NOMO-1 treated with dmso at 0.1 percent for 144 hours (cell line): Measurements from ENCODE around the gene C19orf12.

Experiments used
- DNase-seq: peaks from one replicate; lab custom pipeline; 2025; ENCODE audit not compliant: unreplicated experiment; lab: John Stamatoyannopoulos, UW

C19orf12 gene

DNA sequence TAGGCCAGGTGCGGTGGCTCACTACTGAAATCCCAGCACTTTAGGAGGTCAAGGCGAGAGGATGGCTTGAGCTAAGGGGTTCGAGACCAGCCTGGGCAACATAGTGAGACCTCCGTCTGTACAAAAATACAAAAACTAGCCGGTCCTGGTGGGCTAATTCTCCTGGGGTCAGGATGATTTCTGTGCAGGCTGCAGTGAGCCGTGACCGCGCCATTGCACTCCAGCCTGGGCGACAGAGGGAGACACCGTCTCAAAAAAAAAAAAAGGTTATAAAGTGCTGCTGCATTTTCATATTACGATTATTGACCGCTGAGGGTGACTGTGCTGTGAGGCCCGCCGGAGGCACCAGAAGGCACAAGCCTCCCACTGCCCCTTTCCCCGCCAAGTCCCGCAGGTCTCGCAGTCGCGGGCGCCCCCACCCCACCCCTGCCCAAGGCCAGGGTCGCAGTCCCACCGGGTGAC, 50.3 kb downstream of the C19orf12 start:
- DNase-seq = no peak

DNA sequence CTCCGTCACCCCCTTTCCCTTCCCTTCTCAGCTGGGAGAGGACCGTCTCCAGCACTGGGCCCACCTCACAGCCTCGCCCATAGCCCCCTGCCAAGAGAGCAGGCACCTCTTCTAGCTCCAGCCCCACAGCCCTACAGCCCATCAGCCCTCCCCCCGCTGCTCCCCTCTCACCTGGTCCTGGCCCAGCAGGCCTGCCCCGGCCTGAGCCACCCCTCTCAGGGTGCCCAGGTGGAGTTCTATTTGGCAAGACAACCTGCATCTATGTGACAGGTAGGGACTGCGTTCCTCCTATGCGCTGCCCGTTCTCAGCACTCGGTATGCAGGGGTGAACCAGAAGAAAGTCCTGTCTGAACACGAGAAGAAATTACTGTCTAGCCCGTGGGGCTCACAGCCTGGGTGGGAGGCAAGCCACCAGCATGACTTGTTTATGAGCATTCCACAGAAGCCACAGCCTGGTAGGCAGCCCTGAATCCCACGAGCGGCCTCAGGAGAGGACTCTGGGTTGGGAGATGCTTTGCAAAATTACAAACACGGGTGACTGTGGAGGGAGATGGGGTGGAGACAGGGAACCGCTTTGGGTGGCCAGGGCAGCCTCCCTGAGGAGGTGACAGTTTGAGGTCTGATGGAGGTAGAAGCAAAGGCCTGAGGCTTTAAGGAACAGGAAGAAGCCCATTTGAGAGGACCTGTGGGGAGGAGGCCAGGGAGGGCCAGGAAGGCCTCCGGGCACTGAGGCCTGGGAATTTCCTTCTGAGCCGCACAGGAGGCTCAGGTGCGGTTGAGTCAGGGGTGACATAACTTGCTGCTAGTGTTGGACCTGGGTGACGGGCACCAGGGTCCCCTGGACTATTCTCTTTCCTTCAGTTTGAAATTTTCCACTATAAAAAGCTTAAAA, 51.0 kb downstream of the C19orf12 start:
- DNase-seq = no peak

DNA sequence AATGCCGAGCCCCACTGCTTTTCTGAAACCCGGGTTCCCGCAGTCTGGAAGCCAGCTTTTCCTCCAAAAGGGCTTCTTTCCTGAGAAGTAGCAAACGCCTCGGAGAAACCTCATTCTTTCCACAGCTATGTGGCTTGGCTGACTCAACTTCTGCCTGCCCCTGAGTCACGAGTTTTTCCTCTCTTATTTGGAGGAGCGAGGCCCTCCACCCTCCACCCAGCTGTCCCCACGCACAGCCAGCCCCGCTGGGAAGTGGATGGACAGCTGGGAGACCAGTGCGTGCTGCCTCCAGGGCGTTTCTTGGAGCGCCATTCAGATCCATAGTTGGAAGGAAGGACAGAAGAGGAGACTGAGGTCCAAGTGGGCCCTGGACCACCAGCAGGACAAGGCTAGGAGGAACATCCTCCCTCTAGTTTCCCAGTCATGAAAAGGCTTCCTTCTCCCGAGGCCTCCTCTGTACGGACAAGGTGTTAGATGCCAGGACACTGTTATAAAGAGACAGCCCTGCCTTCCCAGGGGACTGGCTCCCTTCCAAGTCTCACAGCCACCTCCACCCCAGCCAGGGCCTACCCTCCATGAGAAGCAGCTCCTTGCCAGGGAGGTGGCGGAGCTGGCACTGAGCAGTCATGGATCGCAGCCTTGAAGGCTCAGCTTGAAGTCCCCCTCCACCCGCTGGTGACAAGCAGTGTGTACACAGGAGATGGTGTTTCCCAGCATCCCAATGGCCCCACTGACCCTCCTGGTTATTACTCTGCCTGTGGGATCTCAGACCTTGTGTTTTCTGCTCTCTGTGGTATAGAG, 52.3 kb downstream of the C19orf12 start:
- no peak for DNase-seq

DNA sequence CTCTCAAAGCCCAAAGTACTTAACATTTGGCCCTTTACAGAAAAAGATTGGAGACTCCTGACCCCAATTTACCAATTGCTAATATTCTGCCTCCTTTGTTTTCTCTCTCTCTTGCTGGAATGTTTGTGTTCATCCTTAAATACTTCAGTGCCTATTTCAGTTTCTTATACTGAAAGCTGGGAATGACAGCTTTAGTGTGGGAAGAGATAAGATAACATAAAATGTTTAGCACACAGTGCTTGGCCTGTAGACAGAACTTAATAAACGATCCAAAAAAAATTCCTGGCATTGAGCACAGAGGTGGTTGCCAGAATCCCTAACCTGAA, 52.8 kb downstream of the C19orf12 start:
- no peak for DNase-seq

DNA sequence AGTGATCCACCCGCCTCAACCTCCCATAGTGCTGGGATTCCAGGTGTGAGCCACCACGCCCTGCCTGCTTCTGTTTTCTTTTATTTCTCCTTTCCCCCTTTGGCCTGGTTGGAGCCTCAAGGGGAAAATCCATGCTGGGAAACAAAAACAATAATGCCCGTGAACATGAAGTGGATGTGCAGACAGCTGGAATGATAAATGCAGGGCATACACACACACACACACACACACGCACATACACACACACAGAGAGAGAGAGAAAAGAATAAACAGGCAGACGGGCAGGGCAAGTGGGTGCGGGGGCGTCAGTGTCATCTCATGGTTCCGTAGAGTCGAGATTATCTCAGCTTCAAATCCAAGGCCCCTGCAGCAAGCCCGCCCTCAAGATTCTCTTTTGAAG, 54.2 kb downstream of the C19orf12 start:
- DNase-seq = no peak

DNA sequence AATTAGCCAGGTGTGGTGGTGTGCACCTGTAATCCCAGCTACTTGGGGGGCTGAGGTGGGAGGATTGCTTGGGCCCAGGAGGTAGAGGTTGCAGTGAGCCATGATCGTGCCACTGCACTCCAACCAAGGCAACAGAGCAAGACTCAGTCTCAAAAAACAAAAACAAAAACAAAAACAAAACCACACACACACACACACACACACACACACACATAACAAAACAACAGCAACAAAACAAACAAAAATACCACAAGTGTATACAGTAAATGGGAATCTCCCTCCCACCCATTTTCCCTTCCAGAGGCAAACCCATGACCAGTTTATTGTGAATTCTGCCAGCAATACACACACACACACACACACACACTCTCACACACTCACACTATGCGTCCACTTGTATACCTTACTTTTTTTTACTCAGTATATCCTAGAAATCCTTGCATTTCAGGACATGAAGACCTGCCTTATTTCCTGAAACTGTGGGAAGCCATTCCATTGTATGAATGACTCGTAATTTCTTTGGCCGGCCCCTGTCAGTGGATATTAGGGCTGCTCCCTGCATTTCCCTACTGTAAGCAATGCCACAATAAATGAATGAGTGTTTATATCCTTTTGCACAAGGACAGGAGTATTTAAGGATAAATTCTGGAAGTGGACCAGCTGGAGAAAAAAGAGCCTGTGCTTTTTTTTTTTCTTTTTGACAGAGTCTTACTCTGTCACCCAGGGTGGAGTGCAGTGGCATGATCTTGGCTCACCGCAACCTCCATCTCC, 56.7 kb downstream of the C19orf12 start:
- no peak for DNase-seq

DNA sequence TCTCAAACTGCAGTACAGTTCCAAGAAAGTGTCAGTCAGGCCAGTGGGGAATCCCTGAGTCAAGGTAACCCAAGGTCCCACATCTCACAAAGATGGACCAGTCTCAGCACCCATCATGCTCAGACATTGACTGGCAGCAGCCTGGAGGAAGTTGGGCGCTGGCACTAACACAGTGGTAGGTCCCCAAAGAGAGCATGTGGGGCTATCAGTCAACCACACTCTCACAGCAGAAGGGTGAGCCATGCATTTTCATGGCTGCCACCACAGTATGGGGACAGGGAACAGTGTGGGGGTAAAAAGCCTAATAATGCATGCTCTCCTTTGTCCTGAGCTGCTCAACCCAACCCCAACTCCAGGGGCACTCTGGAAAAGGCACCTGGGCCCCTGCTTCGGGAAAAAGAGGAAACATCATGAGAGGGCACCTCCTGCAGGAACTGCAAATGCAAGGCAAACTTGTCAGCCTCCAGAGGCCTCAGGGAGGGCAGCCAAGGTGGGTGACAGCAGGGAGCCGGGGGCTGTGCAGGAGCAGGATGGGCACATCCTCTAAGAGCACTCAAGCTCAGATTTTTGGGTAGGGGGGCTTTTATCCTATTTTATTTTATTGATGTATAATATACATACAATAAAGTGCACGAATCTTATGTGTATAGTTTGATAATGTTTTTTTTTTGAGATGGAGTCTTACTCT, 59.3 kb downstream of the C19orf12 start:
- no peak for DNase-seq

DNA sequence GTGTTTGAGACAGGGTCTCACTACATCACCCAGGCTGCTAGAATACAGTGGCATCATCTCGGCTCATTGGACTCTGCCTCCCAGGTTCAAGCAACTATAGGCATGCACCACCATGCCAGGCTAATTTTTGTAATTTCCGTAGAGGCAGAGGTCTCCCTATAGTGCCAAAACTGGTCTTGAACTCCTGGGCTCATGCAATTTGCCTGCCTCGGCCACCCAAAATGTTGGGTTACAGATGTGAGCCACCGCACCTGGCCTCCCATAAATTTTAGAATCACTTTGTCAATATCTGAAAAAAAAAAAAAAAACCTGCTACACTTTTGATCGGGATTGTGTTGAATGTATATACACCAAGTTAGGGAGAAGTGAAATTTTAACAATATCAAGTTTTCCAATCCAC, 61.7 kb downstream of the C19orf12 start:
- no peak for DNase-seq

DNA sequence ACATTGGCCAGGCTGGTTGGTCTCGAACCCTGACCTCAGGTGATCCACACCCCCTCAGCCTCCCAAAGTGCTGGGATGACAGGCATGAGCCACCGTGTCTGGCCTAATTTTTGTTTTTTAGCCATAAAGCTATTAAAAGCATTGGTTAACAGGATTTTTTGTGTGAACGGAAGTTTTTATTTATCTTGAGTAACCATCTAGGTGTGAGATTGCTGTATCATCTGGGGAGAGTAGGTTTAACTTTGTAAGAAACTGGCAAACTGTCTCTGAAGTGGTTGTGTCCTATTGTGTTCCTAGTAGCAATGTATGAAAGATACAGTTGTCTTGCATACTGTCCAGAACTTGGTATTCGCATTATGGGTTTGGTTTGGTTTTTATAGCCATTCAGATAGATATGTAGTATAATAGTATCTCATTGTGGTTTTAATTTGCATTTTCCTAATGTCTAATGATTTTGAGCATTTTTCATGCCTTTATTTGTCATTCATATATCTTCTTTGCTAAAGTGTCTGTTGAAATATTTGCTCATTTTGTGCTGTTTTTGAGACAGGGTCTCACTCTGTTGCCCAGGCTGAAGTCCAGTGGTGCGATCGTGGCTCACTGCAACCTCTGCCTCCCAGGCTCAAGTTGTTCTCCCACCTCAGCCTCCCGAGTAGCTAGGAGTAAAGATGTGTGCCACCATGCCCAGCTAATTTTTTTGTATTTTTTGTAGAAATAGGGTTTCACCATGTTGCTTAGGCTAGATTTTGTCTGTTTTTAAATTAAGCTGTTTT, 63.3 kb downstream of the C19orf12 start:
- DNase-seq = no peak

DNA sequence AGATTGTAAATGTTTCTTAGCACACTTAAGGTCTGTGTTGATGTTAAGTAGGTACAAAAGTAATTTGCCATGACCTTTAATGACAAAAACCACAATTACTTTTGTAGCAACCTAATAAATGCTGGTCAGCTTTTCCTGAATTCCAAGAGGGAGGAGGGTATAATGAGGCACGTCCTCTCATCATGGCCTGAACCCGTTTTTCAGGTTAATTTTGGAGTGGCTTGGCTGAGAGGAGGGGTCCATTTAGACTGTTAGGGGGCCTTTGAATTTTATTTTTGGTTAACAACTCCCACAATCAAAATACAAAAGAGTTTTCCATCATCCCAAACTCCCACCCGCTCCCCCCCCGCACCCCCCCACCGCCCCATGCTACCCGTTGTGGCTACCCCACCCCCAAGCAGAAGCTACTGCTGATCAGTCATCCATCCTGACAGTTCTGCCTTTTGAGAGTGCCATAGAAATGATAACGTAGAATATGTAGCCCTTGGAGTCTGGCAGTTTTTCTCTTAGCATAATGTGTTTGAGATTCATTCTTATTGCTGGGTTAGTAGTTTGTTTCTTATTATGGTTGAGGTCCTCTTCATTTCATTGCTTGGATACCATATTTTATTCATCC, 64.2 kb downstream of the C19orf12 start:
- DNase-seq = no peak
